UCSD-AML1 (cell line): Measurements from ENCODE around the gene SERPINC1.
"Not testable (repeated sequence)": the region's sequence is repeated elsewhere in the genome, so short reads cannot be mapped to it uniquely, and the experiment has no call there.

Experiments
- DNase-seq: peaks from one replicate; lab custom pipeline; 2025; ENCODE audit not compliant: unreplicated experiment; lab: John Stamatoyannopoulos, UW

Gene SERPINC1

DNA sequence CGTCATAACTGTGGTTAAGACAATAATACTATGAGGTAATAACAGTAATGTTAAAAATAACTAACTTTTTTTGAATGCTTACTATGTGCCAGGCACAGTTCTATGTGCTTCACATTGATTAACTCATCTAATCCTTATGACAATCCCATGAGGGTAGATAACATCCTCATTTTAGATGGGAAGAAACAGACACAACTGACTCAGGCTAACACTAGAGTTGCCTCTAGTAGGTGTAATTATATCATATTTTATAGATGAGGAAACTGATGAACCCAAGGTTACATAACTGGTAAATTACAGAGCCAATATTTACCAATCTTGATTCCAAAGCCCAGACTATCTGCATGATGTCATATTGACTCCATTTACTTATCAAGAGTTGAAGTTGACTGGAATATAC, 23.5 kb downstream of the SERPINC1 start:
- DNase-seq: no peak

DNA sequence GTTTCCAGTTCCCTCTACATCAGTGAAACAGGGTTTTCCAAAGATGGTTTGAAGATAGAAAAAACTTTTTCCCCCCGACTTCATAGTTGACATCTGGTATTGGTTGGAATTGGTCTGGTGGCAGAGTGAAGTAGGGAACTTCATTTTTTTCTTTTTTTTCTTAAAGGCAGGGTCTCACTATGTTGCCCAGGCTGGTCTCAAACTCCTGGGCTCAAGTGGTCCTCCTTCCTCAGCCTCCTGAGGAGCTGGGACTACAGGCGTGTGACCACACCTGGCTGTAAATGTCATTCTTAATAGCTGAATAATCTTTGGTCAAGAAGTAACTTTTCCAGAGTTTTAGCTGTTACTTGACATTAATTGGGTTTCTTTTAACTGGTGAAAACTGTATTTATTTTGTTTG, 27.2 kb downstream of the SERPINC1 start:
- DNase-seq: no peak

DNA sequence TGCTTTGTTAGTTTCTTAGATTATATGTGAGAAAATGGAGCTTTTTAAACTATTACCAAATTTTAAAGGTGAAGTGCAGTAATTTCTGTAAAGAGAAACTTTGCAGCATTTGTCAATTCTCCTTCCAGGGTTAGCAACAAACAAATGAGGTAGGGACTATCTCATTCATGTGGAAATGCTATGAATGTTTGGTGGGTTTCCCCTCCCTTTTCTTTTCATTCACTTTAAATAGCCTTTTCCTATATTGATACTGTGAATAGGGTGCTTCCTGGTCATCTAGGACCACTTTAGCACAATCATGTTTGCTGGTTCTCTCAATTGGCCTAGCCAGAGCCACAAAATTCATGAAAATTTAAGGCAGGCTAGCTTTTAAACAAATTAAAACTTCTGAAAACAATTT, 28.4 kb downstream of the SERPINC1 start:
- DNase-seq: no peak

DNA sequence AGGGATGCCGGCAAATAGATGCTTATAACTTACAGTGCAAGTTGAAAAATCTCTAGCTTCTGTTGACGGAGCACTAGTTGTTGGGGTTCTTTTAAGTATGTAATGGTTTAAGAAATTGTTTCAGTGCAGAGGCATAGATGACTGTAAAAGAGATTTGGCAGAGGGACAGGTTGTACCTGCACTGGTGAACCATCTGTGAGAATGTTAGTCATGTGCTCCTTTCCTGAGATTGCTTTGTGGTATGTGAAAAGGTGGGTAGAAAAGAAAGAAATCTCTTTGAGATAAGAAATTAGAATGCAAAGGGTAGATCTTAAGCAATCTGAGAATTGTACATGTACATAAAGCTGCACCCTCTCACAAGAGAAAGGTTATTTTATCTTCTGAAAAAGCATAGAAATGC, 29.5 kb downstream of the SERPINC1 start:
- DNase-seq: no peak

DNA sequence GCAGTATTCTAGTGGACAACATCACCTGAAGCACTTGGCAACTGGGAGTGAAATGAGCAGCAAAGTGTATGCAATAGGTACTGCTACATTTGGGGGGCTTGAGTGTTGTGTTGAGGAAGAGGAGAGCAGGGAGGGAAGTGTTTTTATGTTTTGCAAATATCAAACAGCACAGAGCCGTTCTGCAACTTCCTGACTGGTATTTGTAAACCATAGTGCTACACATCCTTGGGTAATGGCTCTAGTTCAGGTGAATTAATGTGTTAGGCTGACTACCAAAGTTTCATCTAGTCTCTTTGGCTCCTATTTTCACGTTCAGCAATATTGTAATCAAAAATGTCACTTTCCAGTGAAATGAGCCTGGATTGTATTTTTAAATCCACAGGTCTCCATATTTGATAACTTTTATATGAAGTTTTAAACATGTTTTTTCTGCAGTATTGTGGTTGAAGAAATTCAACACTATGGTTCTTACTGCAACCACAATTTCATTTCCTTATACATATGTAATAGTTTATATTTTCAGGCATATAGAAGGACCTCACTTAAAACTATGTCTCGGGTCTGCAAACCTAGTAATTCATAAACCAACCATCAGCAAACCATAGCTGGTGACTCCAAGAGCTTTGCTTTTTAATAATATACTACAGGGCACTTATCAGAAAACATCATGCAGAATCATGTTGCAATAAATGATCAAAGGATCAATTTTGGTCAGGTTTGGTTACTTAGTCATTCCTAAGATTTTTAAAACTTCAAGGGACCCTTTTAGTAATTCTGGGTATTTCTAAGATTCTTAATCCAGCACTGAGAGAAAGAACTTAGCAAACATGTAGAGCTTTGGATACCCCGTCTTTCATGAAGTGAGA, 30.1 kb downstream of the SERPINC1 start:
- no peak for DNase-seq

DNA sequence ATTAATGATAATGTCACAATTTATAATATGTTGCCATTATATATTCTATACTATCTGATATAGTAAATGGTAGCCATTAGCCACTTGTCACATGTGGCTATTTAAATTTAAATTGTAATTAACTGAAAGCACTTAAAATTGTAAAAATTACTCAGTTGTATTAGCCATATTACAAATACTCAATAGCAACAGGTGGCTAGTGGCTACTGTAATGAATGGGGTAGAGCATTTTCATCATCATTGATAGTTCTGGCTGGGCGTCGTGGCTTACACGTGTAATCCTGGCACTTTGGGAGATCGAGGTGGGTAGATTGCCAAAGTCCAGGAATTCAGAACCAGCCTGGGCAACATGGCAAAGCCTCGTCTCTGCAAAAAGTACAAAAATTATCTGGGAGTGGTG, 32.4 kb downstream of the SERPINC1 start:
- DNase-seq: no peak

DNA sequence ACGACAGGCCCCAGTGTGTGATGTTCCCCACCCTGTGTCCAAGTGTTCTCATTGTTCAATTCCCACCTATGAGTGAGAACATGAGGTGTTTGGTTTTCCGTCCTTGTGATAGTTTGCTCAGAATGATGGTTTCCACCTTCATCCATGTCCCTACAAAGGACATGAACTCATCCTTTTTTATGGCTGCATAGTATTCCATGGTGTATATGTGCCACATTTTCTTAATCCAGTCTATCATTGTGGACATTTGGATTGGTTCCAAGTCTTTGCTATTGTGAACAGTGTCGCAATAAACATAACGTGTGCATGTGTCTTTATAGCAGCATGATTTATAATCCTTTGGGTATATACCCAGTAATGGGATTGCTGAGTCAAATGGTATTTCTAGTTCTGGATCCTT, 36.0 kb downstream of the SERPINC1 start:
- DNase-seq: not testable (repeated sequence)

DNA sequence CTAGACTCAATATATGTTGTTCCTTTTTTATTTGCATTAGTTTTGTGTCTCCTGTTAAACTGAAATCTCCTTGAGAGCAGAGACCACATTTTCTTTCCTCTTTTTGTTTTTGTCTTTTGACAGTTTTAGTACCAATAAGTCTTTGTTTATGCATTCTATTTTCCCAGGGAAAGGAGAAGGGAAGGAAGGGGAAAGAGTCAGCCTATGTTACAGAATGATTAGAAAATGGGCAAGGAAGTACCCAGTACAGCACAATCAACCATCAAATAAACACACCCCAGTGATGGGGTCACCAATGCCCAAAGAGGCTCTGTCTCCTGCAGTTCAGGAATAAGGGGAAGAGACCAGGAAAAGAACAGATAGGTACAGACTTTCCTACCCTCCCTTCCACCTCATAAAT, 38.9 kb downstream of the SERPINC1 start:
- DNase-seq: no peak

DNA sequence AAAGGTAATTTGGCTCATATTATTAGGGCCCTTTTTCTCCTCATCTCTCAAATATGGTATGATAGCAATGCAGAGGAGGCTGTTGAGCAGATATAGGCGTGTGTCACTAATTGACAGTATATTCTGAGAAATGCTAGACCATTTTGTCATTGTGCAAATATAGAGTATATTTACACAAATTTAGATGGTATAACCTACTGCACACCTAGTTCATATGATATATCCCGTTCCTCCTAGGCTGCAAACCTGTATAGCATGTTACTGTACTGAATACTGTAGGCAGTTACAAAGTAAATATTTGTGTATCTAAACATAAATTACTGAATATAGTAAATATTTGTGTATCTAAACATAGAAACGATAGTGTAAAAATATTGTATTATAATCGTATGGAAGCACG, 40.4 kb downstream of the SERPINC1 start:
- DNase-seq: no peak

DNA sequence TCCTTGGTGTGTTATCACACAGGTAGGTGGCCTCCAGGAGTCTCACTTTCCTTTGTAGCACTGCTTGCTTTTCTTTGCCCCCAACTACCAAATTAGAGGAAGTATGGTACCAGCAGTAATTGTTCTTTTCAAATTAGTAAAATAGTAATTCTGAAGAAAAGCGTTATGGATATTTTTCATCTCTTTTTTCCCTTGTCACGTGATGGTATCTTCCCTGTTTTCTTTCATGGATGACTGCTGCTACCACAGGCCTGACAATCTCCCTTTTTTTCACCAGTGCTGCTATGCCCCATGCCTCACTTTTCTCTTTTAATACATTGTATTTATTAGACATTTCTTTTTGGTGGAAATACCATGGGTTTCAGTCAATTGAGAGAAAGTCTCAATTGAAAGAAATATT, 45.6 kb downstream of the SERPINC1 start:
- no peak for DNase-seq

DNA sequence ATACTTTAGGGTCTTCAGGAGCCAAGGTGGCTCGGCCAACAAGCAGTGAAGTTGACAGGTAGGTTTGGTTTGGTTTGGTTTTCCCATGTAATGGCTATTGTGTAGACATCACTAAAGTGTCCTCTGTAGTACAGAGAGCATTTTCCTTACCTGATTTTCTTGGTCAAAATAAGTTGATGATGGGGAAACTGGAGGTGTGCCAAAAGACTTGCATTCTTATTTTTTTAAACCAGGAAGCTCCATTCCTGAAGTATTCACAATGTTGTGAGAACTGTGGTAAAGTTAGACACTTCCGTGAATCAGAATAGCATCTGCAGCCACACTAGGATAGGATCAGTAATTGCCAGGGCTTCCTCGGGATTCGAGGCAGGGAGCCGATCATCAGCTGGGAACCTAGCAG, 46.0 kb downstream of the SERPINC1 start:
- DNase-seq: no peak

DNA sequence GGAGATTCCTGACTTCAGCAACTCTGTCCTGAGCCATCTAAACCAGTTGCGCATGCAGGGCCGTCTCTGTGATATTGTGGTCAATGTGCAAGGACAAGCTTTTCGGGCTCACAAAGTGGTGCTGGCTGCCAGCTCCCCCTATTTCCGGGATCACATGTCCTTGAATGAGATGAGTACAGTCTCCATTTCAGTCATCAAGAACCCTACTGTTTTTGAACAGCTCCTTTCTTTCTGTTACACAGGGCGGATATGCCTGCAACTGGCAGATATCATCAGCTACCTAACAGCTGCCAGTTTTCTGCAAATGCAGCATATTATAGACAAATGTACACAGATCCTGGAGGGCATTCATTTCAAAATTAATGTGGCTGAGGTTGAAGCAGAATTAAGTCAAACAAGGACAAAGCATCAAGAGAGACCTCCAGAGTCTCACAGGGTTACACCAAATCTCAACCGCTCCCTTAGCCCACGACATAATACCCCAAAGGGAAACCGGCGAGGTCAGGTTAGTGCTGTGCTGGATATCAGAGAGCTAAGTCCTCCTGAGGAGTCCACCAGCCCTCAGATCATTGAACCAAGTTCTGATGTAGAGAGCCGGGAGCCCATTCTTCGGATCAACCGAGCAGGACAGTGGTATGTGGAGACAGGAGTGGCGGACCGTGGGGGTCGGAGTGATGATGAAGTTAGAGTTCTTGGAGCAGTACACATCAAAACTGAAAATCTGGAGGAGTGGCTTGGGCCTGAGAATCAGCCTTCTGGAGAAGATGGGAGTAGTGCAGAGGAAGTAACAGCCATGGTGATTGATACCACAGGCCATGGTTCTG, 46.7 kb downstream of the SERPINC1 start:
- no peak for DNase-seq

DNA sequence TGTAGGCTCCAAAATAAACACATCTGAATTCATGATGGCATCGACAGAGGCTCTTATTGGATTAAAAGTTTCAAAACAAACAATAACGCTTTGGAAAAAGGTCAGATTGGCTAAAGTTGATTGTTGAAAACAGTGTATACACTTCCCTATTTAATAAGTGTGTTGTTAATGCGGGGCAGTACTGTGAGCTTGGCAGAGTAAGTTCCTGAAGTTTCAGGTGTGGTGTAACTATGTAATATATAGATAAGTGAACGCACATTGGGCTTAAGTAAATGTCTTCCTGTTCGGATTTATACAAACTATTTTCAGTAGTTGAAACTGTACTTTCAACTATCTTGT, 48.1 kb downstream of the SERPINC1 start:
- DNase-seq: no peak

DNA sequence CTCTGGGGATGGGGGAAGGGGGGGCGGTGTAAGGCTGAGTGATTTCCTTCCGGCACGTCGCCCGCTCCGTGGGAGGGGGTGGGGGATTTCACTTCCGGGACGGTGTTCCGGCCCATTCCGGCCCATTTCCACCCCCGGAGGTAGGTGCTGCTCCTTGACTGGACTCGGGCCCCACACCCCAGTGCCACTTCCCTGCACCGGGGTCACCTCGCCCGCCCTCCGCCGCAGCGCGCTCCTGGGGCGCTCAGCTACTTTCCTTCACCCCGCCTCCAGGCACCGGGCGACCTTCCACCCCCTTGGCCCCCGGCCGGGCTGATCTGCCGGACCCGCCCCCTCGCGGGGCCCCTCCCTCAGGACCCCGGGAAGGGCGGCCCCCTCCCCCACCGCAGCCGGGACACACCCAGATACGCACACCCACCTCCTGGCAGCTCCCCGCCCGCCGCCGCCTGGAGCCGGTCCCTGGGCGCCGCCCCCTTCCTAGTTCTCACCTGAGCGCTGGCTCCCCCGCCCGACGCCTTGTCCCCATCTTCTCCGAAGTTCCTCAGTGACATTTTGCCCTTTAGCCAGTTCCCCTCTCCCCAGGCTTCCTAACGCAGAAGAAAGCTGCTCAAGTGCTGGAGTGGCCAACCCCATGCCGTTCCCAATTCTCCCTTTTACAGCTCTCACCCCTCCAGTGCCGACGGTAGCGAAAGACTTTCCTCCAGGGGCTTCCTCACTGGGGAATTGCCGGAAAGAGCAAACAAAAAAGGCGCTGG, 48.7 kb downstream of the SERPINC1 start, which contains the start of gene ZBTB37:
Gene ZBTB37 (plus strand): TSS at position 115 of the 755 bp plus-strand sequence. CDS start 1,846 bp downstream, outside the sequence.
- peak; percentile 98 for DNase-seq

DNA sequence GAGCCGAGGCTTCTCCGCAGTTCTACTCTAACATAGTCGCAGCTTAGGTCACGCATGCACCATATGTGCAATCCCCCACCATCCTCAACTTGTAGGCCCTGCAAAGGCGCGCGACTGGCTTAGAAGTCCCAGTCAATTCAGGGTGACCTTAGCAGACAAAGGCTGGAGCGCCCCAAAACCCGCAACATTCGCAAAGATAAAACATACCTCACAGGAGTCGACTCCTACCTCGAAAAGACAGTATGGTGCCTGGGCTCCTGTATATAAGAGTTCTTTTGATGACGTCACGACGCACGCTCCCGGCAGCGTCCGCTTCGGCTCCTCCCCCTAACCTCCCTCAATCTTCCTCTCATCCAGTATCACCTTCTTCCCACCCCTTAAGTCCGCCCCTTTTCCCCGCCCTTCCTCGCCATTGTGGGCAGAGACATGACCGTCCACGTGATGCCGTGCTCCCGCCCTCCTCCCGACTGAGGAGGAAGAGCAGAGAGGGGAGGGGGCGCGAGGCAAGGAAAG, 49.3 kb downstream of the SERPINC1 start, which contains the start of gene GAS5:
Gene GAS5 (minus strand): TSS at position 237 of the 513 bp plus-strand sequence.
- peak; percentile 99 for DNase-seq

DNA sequence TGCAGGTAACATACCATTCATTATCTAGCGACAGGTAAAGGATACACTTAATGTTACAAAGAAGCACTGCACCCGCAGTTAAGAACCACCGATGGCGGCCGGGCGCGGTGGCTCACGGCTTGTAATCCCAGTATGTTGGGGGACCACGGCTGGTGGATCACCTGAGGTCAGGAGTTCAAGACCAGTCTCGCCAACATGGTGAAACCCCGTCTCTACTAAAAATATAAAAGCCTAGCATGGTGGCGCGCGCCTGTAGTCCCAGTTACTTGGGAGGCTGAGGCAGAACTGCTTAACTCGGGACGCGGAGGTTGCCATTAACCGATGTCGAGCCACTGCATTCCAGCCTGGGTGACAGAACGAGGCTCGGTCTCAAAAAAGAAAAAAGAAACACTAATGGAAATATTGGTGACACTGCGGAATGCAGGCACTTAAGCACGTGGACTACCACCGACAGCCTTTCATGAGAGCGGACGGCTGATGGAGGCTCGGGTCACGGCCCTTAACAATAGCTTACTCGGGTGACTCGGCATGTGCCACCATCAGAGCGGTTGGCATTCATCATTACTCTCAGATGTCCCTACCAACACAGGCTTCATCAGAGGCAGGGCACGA, 49.9 kb downstream of the SERPINC1 start:
- DNase-seq: no peak

DNA sequence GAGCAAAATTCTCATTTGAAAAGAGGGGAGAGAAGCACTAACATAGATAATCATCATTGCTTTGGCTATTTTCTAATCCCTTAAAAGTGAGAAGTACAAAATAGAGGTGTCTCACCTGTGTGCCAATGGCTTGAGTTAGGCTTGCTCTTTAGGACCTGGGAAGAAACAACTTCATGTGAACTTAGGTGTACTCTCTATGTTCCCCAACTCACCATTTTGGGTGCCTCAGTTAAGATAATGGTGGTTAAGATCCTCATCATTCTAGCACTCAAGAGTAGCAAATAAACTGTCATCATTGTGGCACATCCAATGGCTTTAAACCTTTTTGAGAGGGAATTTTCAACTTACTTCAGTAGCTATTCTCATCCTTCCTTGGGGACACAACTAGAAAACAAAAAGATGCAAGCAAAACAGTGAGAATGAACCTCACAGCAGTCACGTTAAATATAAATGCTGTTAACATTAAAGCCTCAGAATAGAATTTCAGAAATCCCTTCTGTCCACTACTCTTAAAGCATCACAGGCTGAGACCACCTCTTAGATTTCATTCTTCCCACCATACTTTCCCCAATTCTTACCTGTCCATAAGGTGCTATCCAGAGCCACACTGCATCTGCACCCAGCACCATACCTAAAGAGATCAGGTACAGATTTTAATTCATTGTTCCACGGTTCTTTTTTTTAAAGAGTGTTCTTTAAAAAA, 50.6 kb downstream of the SERPINC1 start:
- no peak for DNase-seq

DNA sequence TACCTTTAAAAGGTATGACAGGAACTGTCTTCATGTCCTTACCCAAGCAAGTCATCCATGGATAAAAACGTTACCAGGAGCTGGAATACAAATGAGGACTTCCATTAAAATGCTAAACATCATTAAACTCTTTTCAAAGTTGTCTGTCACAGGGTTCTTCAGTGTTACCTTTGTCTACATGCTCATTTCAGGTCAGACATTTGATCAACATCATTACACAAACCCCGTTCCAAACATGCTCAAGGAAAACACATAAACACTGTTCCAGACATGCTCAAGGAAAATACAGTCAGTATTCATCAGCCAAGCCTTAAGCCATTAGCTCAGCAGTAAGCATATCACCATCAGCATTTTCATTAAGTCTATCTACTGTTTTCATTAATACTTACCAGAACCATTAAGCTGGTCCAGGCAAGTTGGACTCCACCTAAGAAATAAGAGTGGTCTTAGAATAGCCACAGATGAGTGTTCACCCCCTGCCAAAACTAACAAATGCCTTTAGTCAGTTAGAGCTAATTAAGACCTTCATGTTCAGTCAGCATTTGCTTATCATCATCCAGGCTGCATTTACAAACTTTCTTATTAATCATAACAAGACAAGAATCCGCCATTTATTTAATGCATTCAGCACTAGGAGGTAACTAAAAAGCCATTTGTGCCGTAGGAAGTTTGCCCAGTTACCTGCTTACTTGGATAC, 51.5 kb downstream of the SERPINC1 start:
- no peak for DNase-seq

DNA sequence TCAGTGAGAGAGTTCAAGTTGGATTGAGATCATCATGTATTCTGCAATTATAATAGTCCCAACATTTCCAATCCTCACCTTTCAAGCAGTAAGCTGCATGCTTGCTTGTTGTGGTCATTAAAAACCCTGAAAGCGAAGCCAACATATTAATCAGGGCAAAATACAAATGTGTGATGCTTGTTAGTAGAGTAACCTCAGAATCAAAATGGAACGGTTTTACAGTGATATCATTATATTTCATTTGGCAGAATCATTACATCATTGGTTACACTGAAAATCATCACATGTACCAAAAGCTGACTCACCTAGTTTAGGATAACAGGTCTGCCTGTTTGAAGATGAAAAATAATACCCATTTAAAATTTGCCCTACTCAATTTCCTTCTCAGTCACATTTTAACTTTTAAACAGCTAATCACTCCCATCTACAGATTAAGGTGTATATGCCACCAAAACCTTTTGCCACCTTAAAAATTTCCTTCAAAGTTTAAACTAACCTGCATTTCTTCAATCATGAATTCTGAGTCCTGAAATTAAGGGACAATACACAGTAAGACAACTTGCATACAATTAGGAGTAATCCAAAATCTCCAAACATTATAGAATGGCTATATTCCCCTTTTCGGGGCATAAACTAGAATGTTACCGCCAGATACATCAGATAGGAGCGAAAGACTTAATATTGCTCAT, 52.8 kb downstream of the SERPINC1 start:
- no peak for DNase-seq
